Measurements from ENCODE around the gene CEBPZ. TPM values are rescaled to one million over a fixed set of nuclear protein-coding genes. Genes with fewer than 3 reads are reported as not detected.

The CEBPZ gene
- total and polyA plus RNA-seq, 2 donors (not counting 3 experiments of a cell fraction or from before 2014, with no cell fraction given), result 3.6 to 46.9 TPM

- DNase-seq (ENCODE audit: low read depth, low spot score) (peak; percentile 56), FAIRE-seq (peak; percentile 78)
- H2AFZ ChIP-seq (ENCODE audit: low read depth, low read length), result peak overlapping the region; percentile 46
- dilution Hi-C loops (cut with MboI; ENCODE audit: extremely low pct_ligation_motif_present, low sequenced_read_pairs) (no loop called here), intact Hi-C loops (cut with micrococcal nuclease) (loop anchor here (1.0 to 2.0 kb wide), 4 partner anchors 63 to 723 kb away; partner anchors contain the start of genes CEBPZ and NDUFAF7)
- no peaks in the 10 kb centered on the region for H3K9me3 ChIP-seq (replicated peaks; ENCODE audit: control insufficient read depth, insufficient read depth, low read length)
- H3K4me1 ChIP-seq (ENCODE audit: control insufficient read depth, extremely low read depth, insufficient read depth, low read length), result no peaks in the 10 kb centered on the region
- H4K20me1 ChIP-seq (replicated peaks; ENCODE audit: control insufficient read depth, extremely low read depth, insufficient read depth, low read length), result no peaks in the 10 kb centered on the region
- H3K4me2 ChIP-seq (ENCODE audit: insufficient read depth, low read length), result no peak overlapping the region
- no peak overlapping the region for H3K9ac ChIP-seq (replicated peaks; ENCODE audit: extremely low read depth, insufficient read depth, low read length)
- BruUV-seq (replicated peaks), result no TSS peak
- ChIA-PET CTCF (interaction anchor here (0.7 to 2.9 kb wide), 13 partner anchors 11 to 1106 kb away, joined by 3 to 14 read pairs (median 4); partner anchors contain the start of genes CEBPZOS and EIF2AK2), POLR2A (no interaction called here)
- no peak overlapping the region for H3K4me3 ChIP-seq (replicated peaks in 1 of 3; ENCODE audit: insufficient read depth in 1 of 3, low read depth in 1 of 3, low read length in 3 of 3)
- H3K27me3 ChIP-seq (ENCODE audit: control insufficient read depth in 2 of 2, insufficient read depth in 2 of 2, low read length in 2 of 2), result no peaks in the 10 kb centered on the region
- TF ChIP-seq CTCF (IDR thresholded peaks at IDR 0.05; ENCODE audit: extremely low read depth in 1 of 2, insufficient read depth in 1 of 2, low read depth in 1 of 2, low read length in 2 of 2), result peak; percentile 57 to 64
- no peak for TF ChIP-seq EZH2 (IDR thresholded peaks at IDR 0.05; ENCODE audit: borderline replicate concordance, low read depth, low read length, severe bottlenecking)
- no peaks in the 10 kb centered on the region for H3K79me2 ChIP-seq (ENCODE audit: control insufficient read depth, insufficient read depth, low read length)
- H3K27ac ChIP-seq (ENCODE audit: insufficient read depth, low read depth, low read length), result no peak overlapping the region
- H3K9me1 ChIP-seq (replicated peaks; ENCODE audit: control insufficient read depth, extremely low read depth, insufficient read depth, low read length), result no peaks in the 10 kb centered on the region
- H3K36me3 ChIP-seq (ENCODE audit: control insufficient read depth in 2 of 2, extremely low read depth in 1 of 2, insufficient read depth in 2 of 2, low read length in 2 of 2), result no peaks in the 10 kb centered on the region
These were observed 63.0 kb downstream of the CEBPZ start for GRCh38 chr2:37168217-37168981.

DNA sequence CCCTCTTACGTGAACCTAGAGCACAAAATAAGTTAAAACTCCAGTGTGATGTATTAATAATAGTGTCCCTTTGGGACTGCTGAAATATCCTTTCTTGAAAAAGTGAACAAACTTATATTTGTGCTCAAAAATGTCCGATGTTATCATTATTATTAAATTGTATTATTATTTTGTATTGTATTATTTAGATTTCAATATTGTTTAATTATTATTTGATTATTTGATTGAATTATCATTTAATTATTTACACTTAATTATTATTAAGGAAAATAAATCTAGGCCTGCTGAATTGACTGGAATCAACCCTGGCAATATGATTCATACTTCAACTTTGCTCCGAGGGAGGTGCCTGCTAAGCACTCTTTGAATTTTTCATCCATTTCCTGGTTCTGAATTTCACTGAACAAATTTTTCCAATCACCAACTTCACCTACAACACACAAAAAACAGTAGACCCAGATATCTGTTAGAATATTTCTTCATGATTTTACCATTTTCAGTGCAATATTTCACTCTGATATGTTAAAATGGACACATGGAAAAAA, 63.7 kb downstream of the CEBPZ start:
- DNase-seq (ENCODE audit: low read depth, low spot score), result no peak
- no peak for FAIRE-seq
- Histone ChIP-seq H4K20me1 (replicated peaks; ENCODE audit: control insufficient read depth, extremely low read depth, insufficient read depth, low read length) (no peaks in the 10 kb centered on the region), H3K4me3 (replicated peaks in 1 of 3; ENCODE audit: insufficient read depth in 1 of 3, low read depth in 1 of 3, low read length in 3 of 3) (no peak overlapping the region), H3K79me2 (ENCODE audit: control insufficient read depth, insufficient read depth, low read length) (no peaks in the 10 kb centered on the region), H2AFZ (ENCODE audit: low read depth, low read length) (peak overlapping the region; percentile 46), H3K27ac (ENCODE audit: insufficient read depth, low read depth, low read length) (no peak overlapping the region), H3K27me3 (ENCODE audit: control insufficient read depth in 2 of 2, insufficient read depth in 2 of 2, low read length in 2 of 2) (no peaks in the 10 kb centered on the region), H3K9me3 (replicated peaks; ENCODE audit: control insufficient read depth, insufficient read depth, low read length) (no peaks in the 10 kb centered on the region), H3K9me1 (replicated peaks; ENCODE audit: control insufficient read depth, extremely low read depth, insufficient read depth, low read length) (no peaks in the 10 kb centered on the region), H3K9ac (replicated peaks; ENCODE audit: extremely low read depth, insufficient read depth, low read length) (no peak overlapping the region), H3K4me2 (ENCODE audit: insufficient read depth, low read length) (no peak overlapping the region), H3K4me1 (ENCODE audit: control insufficient read depth, extremely low read depth, insufficient read depth, low read length) (no peaks in the 10 kb centered on the region), H3K36me3 (ENCODE audit: control insufficient read depth in 2 of 2, extremely low read depth in 1 of 2, insufficient read depth in 2 of 2, low read length in 2 of 2) (no peaks in the 10 kb centered on the region)
- dilution Hi-C loops (cut with MboI; ENCODE audit: extremely low pct_ligation_motif_present, low sequenced_read_pairs), result no loop called here
- POLR2A ChIA-PET, result no interaction called here
- TF ChIP-seq MYC (IDR thresholded peaks at IDR 0.05; ENCODE audit: low read depth, low read length), result no peak
- TF ChIP-seq JUN (IDR thresholded peaks at IDR 0.05; ENCODE audit: borderline replicate concordance, insufficient read depth, insufficient read length, low read depth), result no peak
- TF ChIP-seq CTCF (IDR thresholded peaks at IDR 0.05; ENCODE audit: extremely low read depth in 1 of 2, insufficient read depth in 1 of 2, low read depth in 1 of 2, low read length in 2 of 2), result no peak
- no peak for TF ChIP-seq POLR2A (IDR thresholded peaks at IDR 0.05; ENCODE audit: low read depth, low read length)
- TF ChIP-seq, protein P1, sequence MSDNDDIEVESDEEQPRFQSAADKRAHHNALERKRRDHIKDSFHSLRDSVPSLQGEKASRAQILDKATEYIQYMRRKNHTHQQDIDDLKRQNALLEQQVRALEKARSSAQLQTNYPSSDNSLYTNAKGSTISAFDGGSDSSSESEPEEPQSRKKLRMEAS (IDR thresholded peaks at IDR 0.05; ENCODE audit: insufficient read depth, insufficient read length), result no peak
- no peak for TF ChIP-seq POLR2AphosphoS5 (IDR thresholded peaks at IDR 0.05; ENCODE audit: insufficient read depth, low read depth, low read length)
- TF ChIP-seq GATA2 (IDR thresholded peaks at IDR 0.05; ENCODE audit: insufficient read depth, insufficient read length, low read depth, low read length), result no peak
- no peak for TF ChIP-seq EZH2 (IDR thresholded peaks at IDR 0.05; ENCODE audit: borderline replicate concordance, low read depth, low read length, severe bottlenecking)
- intact Hi-C loops (cut with micrococcal nuclease), result loop anchor here (1.0 to 2.0 kb wide), 4 partner anchors 64 to 724 kb away; partner anchors contain the start of genes CEBPZ and NDUFAF7
- CTCF ChIA-PET, result interaction anchor here (0.7 to 2.9 kb wide), 7 partner anchors 10 to 710 kb away, joined by 3 to 14 read pairs (median 5); partner anchors contain the start of gene CEBPZOS
- no TSS peak for BruUV-seq (replicated peaks)
